H9 (cell line): ENCODE data around the gene CDC45. TPM values are rescaled to one million over a fixed set of nuclear protein-coding genes. Genes with fewer than 3 reads are reported as not detected.

Experiments used
- DNase-seq: peaks from one replicate; pipeline ENCODE4 v3.0.0-alpha.2; 2017
- H2AFZ ChIP-seq: one replicate; pipeline ENCODE4 v1.6.1; 2013; ENCODE audit warnings: mild to moderate bottlenecking, low read length, control low read depth, moderate library complexity
- H2AK5ac ChIP-seq: 2 replicates; pipeline ENCODE4 v1.6.1; 2013; ENCODE audit warnings: low read length, control low read depth, mixed read lengths; ENCODE audit not compliant: insufficient read length
- H2BK120ac ChIP-seq: one replicate; pipeline ENCODE4 v1.6.1; 2013; ENCODE audit warnings: low read depth, mild to moderate bottlenecking, low read length, control low read depth, inconsistent platforms; ENCODE audit not compliant: poor library complexity, severe bottlenecking
- H2BK12ac ChIP-seq: 2 replicates; pipeline ENCODE4 v1.6.1; 2013; ENCODE audit warnings: low read length, control low read depth, mixed read lengths, low read depth; ENCODE audit not compliant: insufficient read length
- H2BK15ac ChIP-seq: 2 replicates; pipeline ENCODE4 v1.6.1; 2013; ENCODE audit warnings: low read depth, low read length, control low read depth
- H2BK20ac ChIP-seq: one replicate; pipeline ENCODE4 v1.6.1; 2013; ENCODE audit warnings: low read depth, mild to moderate bottlenecking, low read length, control low read depth, inconsistent platforms; ENCODE audit not compliant: poor library complexity, severe bottlenecking
- H2BK5ac ChIP-seq: 2 replicates; pipeline ENCODE4 v1.6.1; 2013; ENCODE audit warnings: low read length, control low read depth, mixed read lengths; ENCODE audit not compliant: insufficient read length
- H3K14ac ChIP-seq: 2 replicates; pipeline ENCODE4 v1.6.1; 2013; ENCODE audit warnings: low read length, control low read depth; ENCODE audit not compliant: insufficient read depth
- H3K18ac ChIP-seq: 2 replicates; pipeline ENCODE4 v1.6.1; 2013; ENCODE audit warnings: low read depth, mild to moderate bottlenecking, mixed read lengths, low read length, control low read depth; ENCODE audit not compliant: insufficient read length
- H3K23ac ChIP-seq: 2 replicates; pipeline ENCODE4 v1.6.1; 2013; ENCODE audit warnings: low read length, control low read depth, mixed read lengths, low read depth; ENCODE audit not compliant: insufficient read length
- H3K23me2 ChIP-seq: 2 replicates; pipeline ENCODE4 v1.6.1; 2013; ENCODE audit warnings: low read depth, mild to moderate bottlenecking, mixed read lengths, low read length, control low read depth; ENCODE audit not compliant: insufficient read length, poor library complexity, severe bottlenecking
- H3K27ac ChIP-seq: 2 replicates; pipeline ENCODE4 v1.5.1; 2013; ENCODE audit warnings: low read length, control low read depth, mixed read lengths, low read depth; ENCODE audit not compliant: insufficient read length
- H3K27me3 ChIP-seq: 2 replicates; pipeline ENCODE4 v1.6.1; 2013; ENCODE audit warnings: low read length, control low read depth, inconsistent platforms; ENCODE audit not compliant: insufficient read depth
- H3K4ac ChIP-seq: 2 replicates; pipeline ENCODE4 v1.6.1; 2013; ENCODE audit warnings: low read depth, mild to moderate bottlenecking, control low read depth, inconsistent platforms, low read length, moderate library complexity
- H3K4me1 ChIP-seq: 2 replicates; pipeline ENCODE4 v1.6.1; 2013; ENCODE audit warnings: low read length, control low read depth, inconsistent platforms; ENCODE audit not compliant: insufficient read depth
- H3K4me2 ChIP-seq: 2 replicates; pipeline ENCODE4 v1.6.1; 2013; ENCODE audit warnings: low read length, control low read depth, mixed read lengths; ENCODE audit not compliant: insufficient read length, insufficient read depth
- H3K56ac ChIP-seq: 2 replicates; pipeline ENCODE4 v1.6.1; 2013; ENCODE audit warnings: low read depth, mild to moderate bottlenecking, mixed read lengths, low read length, control low read depth; ENCODE audit not compliant: insufficient read length
- H3K79me1 ChIP-seq: 2 replicates; pipeline ENCODE4 v1.6.1; 2013; ENCODE audit warnings: low read depth, mild to moderate bottlenecking, moderate library complexity, low read length, control low read depth, inconsistent platforms; ENCODE audit not compliant: insufficient read depth, poor library complexity, severe bottlenecking
- H3K79me2 ChIP-seq: 2 replicates; pipeline ENCODE4 v1.6.1; 2013; ENCODE audit warnings: low read length, control low read depth, inconsistent platforms; ENCODE audit not compliant: insufficient read depth
- H3K9ac ChIP-seq: 2 replicates; pipeline ENCODE4 v1.6.1; 2013; ENCODE audit warnings: low read length, control low read depth, mixed read lengths; ENCODE audit not compliant: insufficient read length; ENCODE audit errors: extremely low read depth
- H3K9me3 ChIP-seq: one replicate; pipeline ENCODE4 v1.6.1; 2013; ENCODE audit warnings: low read depth, low read length, inconsistent platforms; ENCODE audit not compliant: control insufficient read depth
- H3T11ph ChIP-seq: one replicate; pipeline ENCODE4 v1.6.1; 2013; ENCODE audit warnings: mild to moderate bottlenecking, low read length, control low read depth, inconsistent platforms
- H4K20me1 ChIP-seq: one replicate; pipeline ENCODE4 v1.6.1; 2013; ENCODE audit not compliant: control insufficient read depth, insufficient read length, insufficient read depth
- H4K5ac ChIP-seq: 2 replicates; pipeline ENCODE4 v1.6.1; 2013; ENCODE audit warnings: low read depth, mild to moderate bottlenecking, mixed read lengths, low read length, control low read depth; ENCODE audit not compliant: insufficient read length
- H4K8ac ChIP-seq: replicated peaks from 2 replicates; pipeline ENCODE4 v1.6.1; 2013; ENCODE audit warnings: low read length, control low read depth, mixed read lengths, low read depth; ENCODE audit not compliant: insufficient read length
- H4K91ac ChIP-seq: 2 replicates; pipeline ENCODE4 v1.6.1; 2013; ENCODE audit warnings: low read depth, mild to moderate bottlenecking, moderate library complexity, mixed read lengths, low read length, control low read depth; ENCODE audit not compliant: insufficient read length
- H3K27ac Mint-ChIP-seq, 3 experiments: 2 replicates in 2 of 3; 3 replicates in 1 of 3; pipeline ENCODE4 v1.8.0; 2020 to 2021; ENCODE audit warnings: mixed read lengths in 3 of 3, mild to moderate bottlenecking in 1 of 3, moderate library complexity in 1 of 3
- H3K27me3 Mint-ChIP-seq: 2 replicates; pipeline ENCODE4 v1.8.0; 2021; ENCODE audit warnings: low read depth, mild to moderate bottlenecking, moderate library complexity, mixed read lengths
- H3K36me3 Mint-ChIP-seq, 3 experiments: 2 replicates in 2 of 3; 3 replicates in 1 of 3; pipeline ENCODE4 v1.8.0; 2020 to 2021; ENCODE audit warnings: low read depth in 3 of 3, mixed read lengths in 3 of 3; ENCODE audit not compliant: insufficient read depth in 1 of 3
- H3K4me1 Mint-ChIP-seq, 2 experiments: 2 replicates each; pipeline ENCODE4 v1.8.0; 2020; ENCODE audit warnings: mixed read lengths in 2 of 2
- H3K4me3 Mint-ChIP-seq, 2 experiments: 2 replicates in 1 of 2; 3 replicates in 1 of 2; pipeline ENCODE4 v1.8.0; 2020 to 2021; ENCODE audit warnings: mild to moderate bottlenecking in 2 of 2, mixed read lengths in 2 of 2, moderate library complexity in 1 of 2
- H3K9me3 Mint-ChIP-seq, 2 experiments: 2 replicates in 1 of 2; 3 replicates in 1 of 2; pipeline ENCODE4 v1.8.0; 2020; ENCODE audit warnings: mild to moderate bottlenecking in 2 of 2, mixed read lengths in 2 of 2, moderate library complexity in 1 of 2
- CTCF ChIP-seq: fragments of 200-600 bp; sonication (generic); conservative IDR thresholded peaks from 3 replicates; pipeline ENCODE4 v1.8.0; 2021; ENCODE audit warnings: antibody characterized with exemption, mild to moderate bottlenecking
- WGBS: extraction: QIAGEN DNeasy Blood & Tissue Kit; methylation state at CpG from one replicate; pipeline ENCODE4 v1.1.7; 2013; ENCODE audit warnings: missing lambda C conversion rate, low lambda C conversion rate, mixed read lengths; ENCODE audit not compliant: insufficient read length; ENCODE audit errors: extremely low coverage; 5-methylcytosine and 5-hydroxymethylcytosine counted together
- total RNA-seq: library from RNA; stranded (reverse); gene quantifications from 2 replicates; pipeline ENCODE4 v1.2.1, GENCODE V29; 2021

The CDC45 gene
- total RNA-seq, 1 experiment from 2014 or later: 35.7 TPM

GRCh38 chr22:19492504-19493174 lies 12.9 kb downstream of the CDC45 start:
- Histone ChIP-seq H2BK120ac (no peak overlapping the region), H4K8ac (no peak overlapping the region), H2BK20ac (no peak overlapping the region), H3K79me1 (no peaks in the 10 kb centered on the region), H2AFZ (no peak overlapping the region), H3K9me3 (no peaks in the 10 kb centered on the region), H4K91ac (no peak overlapping the region), H3K56ac (no peak overlapping the region), H3K23ac (no peak overlapping the region), H3T11ph (no peak overlapping the region), H2AK5ac (no peak overlapping the region), H3K4me1 (no peaks in the 10 kb centered on the region), H2BK15ac (no peak overlapping the region), H4K20me1 (no peaks in the 10 kb centered on the region), H3K79me2 (no peaks in the 10 kb centered on the region), H3K4me2 (no peak overlapping the region), H2BK5ac (no peak overlapping the region), H2BK12ac (no peak overlapping the region), H3K27ac (no peak overlapping the region), H3K27me3 (no peaks in the 10 kb centered on the region), H3K18ac (no peak overlapping the region), H4K5ac (no peak overlapping the region), H3K23me2 (no peaks in the 10 kb centered on the region), H3K14ac (no peak overlapping the region), H3K9ac (no peak overlapping the region), H3K4ac (no peak overlapping the region)
- H3K27me3 Mint-ChIP-seq: no peaks in the 10 kb centered on the region
- no peaks in the 10 kb centered on the region for H3K9me3 Mint-ChIP-seq
- WGBS: no CpG with 5 or more reads among the region's 6 CpGs
- peaks cover 8 to 87% (median 69%) of the 10 kb centered on the region in 3 experiments for H3K36me3 Mint-ChIP-seq
- TF ChIP-seq CTCF: no peak
- H3K27ac Mint-ChIP-seq: no peak overlapping the region
- no peaks in the 10 kb centered on the region for H3K4me1 Mint-ChIP-seq
- no peak overlapping the region for H3K4me3 Mint-ChIP-seq
- no peak for DNase-seq
